GM18511 (cell line): Measurements from ENCODE around the gene PUSL1.

Experiments used
- ATAC-seq: cut with Tn5 transposase; IDR thresholded peaks from one replicate; pipeline ENCODE4 v1.9.1; 2021; ENCODE audit warnings: mild to moderate bottlenecking, moderate library complexity; ENCODE audit not compliant: unreplicated experiment

The PUSL1 gene

GRCh38 chr1:1307923-1308755, at the start of gene PUSL1, which contains the start of gene ACAP3:
Gene PUSL1, plus strand, starts transcription at chr1:1308597. Its CDS starts 47 bp downstream, at chr1:1308644.
Gene ACAP3, minus strand, starts transcription at chr1:1307930. Its CDS starts 115 bp downstream, at chr1:1307815.
- ATAC-seq, result peak; percentile 65

GRCh38 chr1:1259119-1259488, 49.3 kb upstream of the PUSL1 start:
- no peak for ATAC-seq

- ATAC-seq, result no peak
Observed at GRCh38 chr1:1259540-1259939, 48.9 kb upstream of the PUSL1 start.

GRCh38 chr1:1259951-1260600, 48.3 kb upstream of the PUSL1 start:
- no peak for ATAC-seq

- ATAC-seq, result no peak
Observed at GRCh38 chr1:1260843-1261560, 47.4 kb upstream of the PUSL1 start.

DNA sequence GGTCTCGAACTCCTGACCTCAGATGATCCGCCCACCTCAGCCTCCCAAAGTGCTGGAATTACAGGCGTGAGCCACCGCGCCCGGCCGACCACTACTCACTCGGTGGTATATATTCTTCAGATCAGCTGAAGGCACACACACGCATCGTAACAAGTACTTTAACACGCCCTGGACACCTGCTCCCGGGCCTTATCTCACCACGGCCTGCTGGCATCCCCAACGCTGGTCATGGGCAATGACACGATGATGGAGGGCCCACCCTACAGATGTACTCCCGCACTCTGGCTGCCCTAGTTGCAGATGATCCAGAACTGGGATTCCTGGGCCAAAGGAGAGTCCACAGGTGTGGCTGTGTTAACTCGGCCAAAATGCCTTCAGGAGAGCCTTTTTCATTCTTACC, 46.3 kb upstream of the PUSL1 start:
- ATAC-seq, result no peak

DNA sequence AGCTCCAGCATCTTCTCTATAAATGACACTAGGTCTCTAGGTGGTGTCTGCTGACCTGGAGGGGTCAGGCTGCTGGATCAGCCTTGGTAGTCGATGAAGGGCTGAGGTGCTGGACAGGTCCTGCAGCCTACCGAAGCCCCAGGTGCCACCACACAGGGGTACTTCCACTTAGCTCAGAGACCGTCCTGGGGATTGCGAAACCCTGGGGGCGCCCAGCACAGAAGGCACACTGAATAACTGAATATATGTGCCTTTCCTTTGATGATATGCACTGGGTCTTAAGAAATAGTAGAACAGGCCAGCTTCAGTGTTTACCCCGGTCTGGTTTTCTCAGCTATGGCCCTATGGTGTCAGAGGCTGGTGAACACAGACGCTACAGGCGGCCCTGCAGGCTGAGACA, 45.6 kb upstream of the PUSL1 start:
- no peak for ATAC-seq

DNA sequence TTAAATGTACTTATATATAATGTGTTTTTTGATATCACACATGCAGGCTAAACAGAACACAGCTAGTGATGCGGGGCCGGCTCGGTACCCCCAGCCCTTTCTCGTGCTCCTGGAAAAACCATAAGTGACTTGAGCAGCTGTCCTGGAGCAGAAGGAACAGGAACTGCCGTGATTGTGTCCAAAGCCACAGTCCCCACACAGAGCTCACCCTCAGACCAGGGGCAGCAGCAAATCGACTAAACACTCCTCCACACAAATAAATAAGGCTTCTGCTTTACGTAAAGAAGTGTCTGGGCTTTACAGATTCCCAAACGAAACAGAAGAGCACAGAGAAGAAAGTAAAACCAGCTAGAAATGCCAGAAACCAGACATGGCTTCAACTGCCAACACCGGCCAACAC, 44.4 kb upstream of the PUSL1 start:
- ATAC-seq, result no peak

- no peak for ATAC-seq
Observed at GRCh38 chr1:1264868-1265272, 43.5 kb upstream of the PUSL1 start.

DNA sequence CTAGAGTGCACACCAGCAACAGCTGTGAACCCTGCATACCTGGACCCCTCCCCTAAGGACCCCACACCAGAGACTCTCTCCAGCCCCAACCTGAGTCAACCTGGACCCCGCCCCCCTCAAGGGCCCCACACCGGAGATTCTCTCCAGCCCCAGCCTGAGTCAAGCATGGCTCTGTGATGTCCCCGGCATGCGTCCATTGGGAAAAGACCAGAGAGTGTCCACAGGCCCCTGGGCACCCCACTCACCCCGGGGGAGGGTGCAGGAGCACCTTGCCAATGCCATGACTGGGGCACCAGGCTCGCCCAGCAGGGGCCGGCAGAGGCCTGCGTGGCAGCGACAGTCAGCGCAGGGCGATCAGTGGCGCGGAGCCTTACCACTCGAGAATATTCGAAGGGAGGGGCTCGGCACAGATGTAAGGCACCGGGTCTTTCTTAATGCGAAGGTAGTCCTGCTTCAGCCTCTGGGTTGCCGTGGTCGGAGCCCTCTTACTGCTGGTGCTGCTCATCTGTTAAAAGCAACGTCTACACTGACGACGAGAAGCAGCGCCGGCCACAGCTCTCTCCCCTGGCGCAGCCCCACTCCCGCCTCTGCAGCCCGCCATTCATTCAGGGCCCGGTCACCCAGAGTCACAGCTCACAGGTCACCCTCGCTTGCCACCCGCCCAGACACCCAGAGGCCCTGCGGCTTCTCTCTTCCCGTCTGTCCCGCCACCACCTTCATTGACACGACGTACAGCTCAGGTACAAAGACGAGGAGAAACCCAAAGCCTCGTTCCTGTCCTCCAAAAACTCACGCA, 40.7 kb upstream of the PUSL1 start:
- no peak for ATAC-seq

DNA sequence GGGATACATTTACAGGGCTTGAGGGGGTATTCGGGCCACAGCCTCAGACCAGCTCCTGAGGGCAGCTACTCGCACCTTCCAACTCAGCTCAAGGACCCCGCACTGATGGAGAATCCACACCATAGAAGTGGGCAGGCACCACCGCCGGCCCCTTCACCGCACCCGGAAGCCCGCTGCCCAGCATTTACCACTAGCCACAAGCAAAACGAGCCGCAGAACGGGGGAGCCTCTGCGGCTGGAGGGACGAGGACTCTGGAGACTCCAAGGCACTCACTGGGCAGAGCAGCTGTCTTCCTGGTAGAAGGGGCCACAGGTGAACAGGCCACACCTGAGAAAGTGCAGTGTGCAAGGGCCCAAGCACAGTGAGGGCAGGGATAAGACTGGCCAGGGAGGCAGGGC, 40.1 kb upstream of the PUSL1 start:
- ATAC-seq, result no peak

DNA sequence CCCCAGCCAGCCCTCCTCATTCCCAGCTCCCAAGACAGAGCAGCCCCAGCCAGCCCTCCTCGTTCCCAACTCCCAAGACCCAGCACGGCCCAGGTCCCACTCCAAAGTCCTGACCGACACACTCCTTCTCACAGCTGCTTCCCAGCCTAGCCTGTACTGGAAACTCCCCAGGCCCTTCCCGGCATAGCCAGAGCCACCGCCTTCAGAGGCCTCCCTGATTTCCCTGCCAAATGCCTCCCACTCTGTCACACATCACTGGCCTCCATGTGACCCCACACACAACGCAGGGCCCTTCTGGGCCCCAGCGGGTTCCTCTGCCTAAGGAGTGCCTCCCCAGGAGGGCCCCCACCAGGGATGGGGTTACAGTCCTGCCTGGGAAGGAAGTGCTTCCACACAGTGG, 37.6 kb upstream of the PUSL1 start:
- no peak for ATAC-seq

- no peak for ATAC-seq
Observed at GRCh38 chr1:1272341-1273208, 35.8 kb upstream of the PUSL1 start.

GRCh38 chr1:1273209-1273511, 35.2 kb upstream of the PUSL1 start:
- ATAC-seq, result no peak

DNA sequence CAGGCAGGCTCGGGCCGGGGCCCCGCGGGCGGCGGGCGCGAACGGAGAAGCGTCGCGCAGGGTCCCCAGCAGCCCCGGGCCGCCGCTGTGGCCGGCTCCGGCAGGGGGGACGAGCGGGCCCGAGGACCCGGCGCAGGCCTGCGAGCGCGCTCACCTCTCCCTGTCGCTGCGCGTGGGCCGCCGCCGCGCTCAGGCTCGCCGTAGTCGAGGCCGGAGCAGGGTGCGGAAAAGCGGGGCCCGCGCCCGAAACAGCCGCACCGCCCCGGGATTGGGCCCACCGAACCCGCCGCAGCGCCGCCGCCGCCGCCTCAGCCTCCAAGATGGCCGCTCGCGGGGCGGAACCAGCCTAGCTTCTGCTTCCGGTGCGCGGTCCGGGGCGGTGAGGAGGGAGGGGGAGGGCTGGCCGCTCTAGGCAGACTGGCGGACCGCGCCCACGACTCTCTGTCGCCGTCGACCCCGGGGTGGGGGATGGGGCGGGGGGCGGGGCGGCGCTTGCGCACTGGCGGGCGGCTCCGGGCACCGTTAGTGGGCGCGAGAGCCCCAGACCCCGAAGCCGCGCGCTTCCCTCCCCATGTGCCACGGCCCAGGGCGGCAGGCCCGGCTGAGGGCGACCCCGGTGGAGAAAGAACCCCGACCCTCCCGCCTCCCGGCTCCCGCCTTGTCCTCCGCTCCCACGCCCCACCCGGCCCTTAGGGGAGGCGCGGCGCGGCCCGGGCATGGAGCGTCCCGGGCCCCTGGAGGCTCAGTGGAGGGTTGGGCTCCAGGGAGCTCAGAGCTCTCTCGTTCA, 34.7 kb upstream of the PUSL1 start, which contains the start of gene UBE2J2:
TSS of gene UBE2J2 (minus strand) at position 343 of the 787 bp plus-strand sequence. CDS start 5,862 bp downstream, outside the sequence.
- ATAC-seq, result peak; percentile 90

- ATAC-seq, result no peak
Observed at GRCh38 chr1:1274299-1274930, 34.0 kb upstream of the PUSL1 start.

- no peak for ATAC-seq
Observed at GRCh38 chr1:1274931-1275431, 33.4 kb upstream of the PUSL1 start.

DNA sequence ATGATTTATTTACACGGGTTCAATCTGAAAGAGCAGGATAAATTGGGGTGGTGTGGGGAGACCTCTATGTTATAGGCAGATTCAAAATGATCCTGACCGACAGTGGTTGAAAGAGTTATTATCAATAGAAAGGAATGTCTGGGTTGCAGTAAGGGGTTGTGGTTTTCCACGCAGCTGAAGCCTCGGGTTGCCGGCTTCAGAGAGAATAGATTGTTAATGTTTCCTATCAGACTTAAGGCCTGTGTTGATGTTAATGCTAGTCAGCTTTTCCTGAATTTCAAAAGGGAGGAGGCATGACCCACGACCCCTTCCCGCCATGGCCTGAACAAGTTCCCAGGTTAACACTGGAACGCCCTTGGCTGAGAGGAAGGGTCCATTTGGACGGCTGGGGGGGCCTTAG, 32.6 kb upstream of the PUSL1 start:
- ATAC-seq, result no peak

GRCh38 chr1:1278620-1279019, 29.8 kb upstream of the PUSL1 start:
- ATAC-seq, result no peak
